C4-2B (cell line): ENCODE data around the gene FNDC10.

Source experiments
- H3K27ac ChIP-seq: fragments of 450-650 bp; 2 replicates; pipeline ENCODE4 v1.5.1; 2017
- ZFX ChIP-seq: fragments of 450-650 bp; IDR thresholded peaks from 2 replicates; pipeline ENCODE4 v1.6.1; 2017
- TF ChIP-seq, protein P1 (sequence below): fragments of 450-650 bp; conservative IDR thresholded peaks from 2 replicates; pipeline ENCODE4 v1.5.1; 2017; ENCODE audit warnings: mild to moderate bottlenecking

Gene FNDC10

DNA sequence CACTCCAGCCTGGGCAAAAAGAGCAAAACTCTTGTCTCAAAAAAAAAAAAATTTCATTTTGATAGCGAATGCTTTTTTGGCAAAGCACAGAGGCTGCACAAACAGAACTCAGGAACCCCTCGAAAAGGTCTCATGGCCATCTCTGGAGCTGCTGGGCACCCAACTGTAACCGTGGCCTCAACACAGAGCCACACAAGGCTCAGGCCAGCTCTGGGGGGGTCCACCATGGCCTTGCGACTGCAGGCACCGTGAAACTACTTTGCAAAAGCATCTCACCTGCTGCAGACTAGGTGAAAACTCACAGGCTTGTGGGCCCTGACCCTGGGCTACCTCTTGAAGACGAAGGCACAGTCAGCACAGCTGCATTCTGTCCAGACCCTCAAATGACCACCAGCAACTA, 43.4 kb downstream of the FNDC10 start:
- no peak overlapping the region for H3K27ac ChIP-seq
- TF ChIP-seq, protein P1, sequence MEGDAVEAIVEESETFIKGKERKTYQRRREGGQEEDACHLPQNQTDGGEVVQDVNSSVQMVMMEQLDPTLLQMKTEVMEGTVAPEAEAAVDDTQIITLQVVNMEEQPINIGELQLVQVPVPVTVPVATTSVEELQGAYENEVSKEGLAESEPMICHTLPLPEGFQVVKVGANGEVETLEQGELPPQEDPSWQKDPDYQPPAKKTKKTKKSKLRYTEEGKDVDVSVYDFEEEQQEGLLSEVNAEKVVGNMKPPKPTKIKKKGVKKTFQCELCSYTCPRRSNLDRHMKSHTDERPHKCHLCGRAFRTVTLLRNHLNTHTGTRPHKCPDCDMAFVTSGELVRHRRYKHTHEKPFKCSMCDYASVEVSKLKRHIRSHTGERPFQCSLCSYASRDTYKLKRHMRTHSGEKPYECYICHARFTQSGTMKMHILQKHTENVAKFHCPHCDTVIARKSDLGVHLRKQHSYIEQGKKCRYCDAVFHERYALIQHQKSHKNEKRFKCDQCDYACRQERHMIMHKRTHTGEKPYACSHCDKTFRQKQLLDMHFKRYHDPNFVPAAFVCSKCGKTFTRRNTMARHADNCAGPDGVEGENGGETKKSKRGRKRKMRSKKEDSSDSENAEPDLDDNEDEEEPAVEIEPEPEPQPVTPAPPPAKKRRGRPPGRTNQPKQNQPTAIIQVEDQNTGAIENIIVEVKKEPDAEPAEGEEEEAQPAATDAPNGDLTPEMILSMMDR, result no peak
- no peak for TF ChIP-seq ZFX

DNA sequence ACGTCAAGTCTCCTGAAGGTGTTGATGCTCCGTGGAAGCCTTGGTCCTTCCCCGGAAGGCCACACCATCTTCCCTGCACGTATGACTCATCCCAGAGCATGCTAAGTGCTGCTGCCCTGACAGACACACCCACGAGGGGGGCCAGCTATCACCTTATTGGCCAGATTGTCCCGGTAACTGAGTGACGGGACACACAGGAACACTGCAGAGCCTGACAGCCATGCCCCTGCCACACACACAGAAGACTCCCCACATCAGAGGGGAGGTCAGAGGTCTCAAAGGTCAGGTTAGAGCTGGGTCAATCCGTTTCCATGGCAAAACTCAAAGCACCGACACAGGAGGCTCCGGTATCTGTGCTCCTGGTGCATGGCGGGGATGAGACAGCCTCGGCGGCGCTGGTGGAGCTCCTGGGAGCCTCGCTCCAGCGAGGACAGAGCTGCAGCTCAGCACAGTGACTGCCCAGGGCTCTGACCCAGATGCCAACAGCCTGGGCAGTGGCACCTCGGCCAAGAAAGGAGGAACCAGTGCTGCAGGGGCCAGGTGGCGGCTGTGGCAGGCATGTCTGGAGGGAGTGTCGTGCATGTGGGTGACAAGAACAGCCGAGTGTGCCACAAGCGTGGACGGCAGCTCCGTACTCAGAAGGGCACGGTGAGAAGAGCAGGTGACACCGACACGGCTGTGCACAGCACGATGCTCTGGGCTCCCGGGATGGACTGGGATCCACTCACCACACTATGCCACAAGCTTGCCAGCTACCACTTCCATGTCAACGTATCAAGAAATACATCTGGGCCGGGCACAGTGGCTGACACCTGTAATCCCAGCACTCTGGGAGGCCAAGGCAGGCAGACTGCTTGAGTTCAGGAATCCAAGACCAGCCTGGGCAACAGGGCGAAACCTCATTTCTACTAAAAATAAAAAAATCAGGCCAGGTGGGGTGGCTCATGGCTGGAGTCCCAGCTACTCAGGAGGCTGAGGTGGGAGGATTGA, 44.7 kb downstream of the FNDC10 start:
- H3K27ac ChIP-seq, result no peak overlapping the region
- TF ChIP-seq, protein P1, result no peak
- TF ChIP-seq ZFX, result no peak

DNA sequence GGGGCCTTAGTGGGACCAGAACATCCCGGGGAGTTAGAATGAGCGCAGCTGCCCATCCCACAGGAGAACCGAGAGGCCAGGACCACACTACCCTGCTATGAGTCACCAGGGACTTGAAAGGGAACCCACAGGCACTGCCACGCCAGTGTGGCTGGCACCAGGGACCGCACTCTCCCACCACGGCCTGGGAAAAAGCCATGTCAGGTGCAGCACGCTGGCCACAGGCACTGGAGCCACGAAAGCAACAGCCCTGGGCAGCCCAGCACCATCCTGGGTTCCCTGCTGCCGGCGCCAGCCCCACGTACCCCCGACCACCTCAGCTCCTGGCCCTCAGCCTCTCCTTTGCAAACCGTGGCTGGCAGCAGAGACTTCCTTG, 45.4 kb downstream of the FNDC10 start:
- TF ChIP-seq, protein P1, result no peak
- no peak for TF ChIP-seq ZFX
- no peak overlapping the region for H3K27ac ChIP-seq

DNA sequence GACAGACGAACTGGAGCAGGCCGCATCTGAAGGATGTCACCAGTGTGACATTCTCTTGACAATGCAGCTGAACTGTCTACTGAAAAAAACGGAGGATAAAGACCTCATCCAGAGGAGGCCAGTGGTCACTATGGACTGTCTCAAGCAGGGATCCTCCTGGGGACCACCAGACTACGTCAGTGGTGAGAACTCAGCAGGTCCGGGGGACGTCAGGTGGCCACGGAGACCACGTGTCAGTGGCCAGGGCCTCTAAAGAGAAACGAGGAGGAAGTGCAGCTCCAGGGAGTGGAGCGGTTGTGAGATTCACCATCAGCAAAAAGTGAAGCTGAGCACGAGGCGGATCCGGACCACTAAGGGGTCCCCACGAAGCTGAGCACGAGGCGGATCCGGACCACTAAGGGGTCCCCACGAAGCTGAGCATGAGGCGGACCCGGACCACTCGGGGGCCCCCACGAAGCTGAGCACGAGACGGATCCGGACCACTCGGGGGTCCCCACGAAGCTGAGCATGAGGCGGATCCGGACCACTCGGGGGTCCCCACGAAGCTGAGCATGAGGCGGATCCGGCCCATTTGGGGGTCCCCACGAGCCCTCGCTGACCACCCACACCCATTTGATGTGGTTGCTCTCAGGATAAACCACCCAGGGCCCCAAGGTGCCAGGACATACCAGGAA, 46.0 kb downstream of the FNDC10 start:
- TF ChIP-seq ZFX, result no peak
- TF ChIP-seq, protein P1, result no peak
- no peak overlapping the region for H3K27ac ChIP-seq

DNA sequence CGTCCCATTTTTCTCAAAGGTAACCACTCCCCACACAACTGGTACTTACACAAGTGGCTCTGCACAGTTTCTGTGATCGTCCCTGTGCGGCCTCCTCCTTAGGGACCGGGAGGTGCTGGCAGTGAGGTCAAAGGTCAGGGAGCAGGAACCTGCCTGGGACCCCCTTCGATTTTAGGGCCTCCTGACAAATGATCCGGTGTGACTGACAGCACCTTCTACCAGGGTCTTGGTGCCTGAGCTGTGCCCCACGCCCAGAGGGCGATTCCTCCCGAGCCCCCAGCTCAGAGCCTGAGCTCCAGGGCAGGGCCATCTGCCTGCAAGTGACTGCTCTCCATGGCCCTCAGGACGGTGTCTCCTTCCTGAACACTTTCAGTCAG, 47.7 kb downstream of the FNDC10 start:
- TF ChIP-seq ZFX, result no peak
- TF ChIP-seq, protein P1, result no peak
- no peak overlapping the region for H3K27ac ChIP-seq

DNA sequence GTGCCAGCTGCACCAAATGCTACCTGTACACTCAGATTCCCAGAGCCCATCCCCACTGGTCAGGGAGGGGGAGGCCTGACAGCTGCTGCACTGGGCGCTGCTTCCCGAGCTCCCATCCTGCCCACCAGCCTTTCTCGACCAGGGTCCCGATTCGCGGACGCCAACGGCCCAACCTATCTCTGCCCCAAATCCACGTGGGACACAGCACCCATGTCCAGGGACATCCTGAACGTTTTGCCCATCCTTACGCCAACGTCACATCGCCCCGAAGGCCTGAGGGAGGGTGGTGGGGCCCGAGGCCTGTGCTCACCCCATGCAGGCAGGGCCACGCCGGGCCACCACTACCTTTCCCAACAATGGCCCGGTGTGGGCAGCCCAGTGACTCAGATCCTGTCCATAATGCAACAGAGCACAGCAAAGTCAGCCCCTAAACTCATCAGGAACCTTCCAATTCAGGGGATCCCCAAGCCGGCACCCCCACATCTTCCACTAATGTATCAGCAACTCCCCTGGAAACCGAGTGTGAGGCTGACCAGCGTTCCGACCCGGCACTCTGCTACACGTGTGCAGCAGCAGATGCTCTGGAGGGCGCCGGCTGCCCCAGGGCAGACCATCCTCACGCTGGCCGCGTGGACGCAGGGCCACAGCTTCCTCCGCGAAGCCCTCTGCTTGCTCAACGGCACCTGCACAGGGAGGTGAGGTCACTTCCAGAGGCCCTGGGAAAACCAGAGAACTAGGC, 48.2 kb downstream of the FNDC10 start:
- TF ChIP-seq ZFX, result no peak
- TF ChIP-seq, protein P1, result no peak
- no peak overlapping the region for H3K27ac ChIP-seq
